HG02970 (cell line): ENCODE data around the gene MAPK11.

Experiments
- ATAC-seq: cut with Tn5 transposase; IDR thresholded peaks from one replicate; pipeline ENCODE4 v1.9.1; 2021; ENCODE audit warnings: mild to moderate bottlenecking, moderate library complexity, moderate number of reproducible peaks; ENCODE audit not compliant: unreplicated experiment, low FRiP score

The MAPK11 gene

DNA sequence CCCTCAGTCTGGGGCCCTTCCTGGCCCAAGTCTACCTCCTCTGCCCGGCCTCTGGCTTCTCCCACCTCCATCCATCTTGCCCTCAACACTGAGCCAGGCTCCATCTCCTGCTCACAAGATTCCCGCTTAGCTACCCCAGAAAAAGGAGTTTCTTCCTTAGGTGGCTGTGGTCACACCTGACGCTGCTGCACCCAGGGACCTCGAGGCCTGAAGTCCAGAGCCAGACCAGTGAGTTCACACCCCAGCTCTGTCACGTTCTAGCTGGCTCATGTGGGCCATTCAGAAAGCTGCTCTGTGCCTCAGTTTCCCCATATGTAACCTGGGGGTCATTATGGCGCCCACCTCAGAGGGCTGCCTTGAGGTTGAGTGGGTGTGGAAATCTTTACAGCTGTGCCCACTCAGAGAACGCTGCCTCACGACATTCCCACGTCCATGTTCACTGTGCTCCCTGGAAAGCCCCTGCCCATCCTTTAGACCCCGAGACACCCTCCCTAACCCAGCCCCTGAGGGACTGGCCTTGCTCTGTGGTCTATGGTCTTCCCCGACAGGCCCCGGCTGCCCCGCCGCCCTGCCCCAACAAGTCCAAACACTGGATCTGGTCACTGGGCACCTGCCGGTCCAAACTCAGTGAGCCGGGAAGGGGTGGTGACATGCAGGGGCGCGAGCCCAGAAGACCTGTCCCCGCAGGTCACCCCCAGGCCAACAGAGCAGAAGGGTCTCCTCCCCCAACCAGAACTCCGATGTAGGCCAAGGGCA is 27.5 kb upstream of the MAPK11 start:
- no peak for ATAC-seq

DNA sequence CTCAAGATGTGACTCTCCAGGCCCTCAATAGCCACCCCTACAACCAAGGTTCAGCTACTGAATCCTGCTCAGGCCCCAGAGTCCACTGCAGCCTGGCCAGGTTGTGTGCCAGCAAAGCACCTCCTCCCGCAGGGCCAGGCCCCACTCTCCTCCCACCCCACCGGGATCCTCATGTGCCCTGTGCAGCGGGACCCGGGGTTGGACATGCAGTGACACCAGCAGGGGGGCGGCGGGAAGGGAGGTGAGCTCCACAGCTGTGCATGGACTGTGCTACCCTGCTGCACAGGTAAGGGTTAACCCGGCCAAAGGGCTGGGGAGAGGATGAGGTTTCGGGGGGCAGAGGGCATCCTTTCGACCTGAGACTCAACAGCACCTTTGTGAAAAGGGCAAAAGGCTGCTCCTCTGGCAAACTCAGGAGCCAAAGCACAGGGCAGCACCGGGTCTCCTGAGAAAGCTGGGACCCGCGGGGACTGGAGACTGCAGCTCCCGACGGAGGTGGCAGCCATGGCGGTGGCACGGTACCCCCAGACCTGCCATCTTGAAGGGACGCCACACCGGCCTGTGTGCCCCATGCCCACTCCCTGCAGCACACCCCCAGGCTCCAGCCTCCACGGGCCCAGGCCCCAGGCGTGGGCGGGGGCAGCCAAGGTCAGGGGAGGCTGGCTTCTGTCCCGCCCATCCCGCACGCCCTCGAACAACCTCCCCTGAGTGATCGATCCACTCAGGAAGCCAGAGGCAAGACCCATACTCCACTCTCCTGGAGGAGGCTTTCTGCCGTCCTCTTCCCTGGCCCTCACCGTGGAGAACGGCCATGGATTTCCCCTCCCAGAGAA is 26.7 kb upstream of the MAPK11 start:
- no peak for ATAC-seq

DNA sequence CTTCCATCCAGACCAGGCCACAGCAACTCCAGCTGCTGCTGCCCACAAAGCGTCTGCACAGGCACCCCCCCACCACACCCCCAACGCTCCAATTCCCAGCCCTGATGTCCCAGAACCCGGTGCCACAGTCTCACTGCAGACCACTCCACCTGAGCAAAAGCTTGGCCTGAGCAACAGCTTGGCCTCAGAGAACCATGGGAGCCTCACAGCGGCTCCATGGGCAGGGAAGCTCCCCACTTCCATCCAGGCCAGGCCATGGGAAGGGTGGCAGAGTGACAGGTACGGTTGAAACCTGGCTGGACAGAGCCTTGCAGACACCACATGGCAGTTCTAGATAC is 24.1 kb upstream of the MAPK11 start:
- ATAC-seq = no peak

DNA sequence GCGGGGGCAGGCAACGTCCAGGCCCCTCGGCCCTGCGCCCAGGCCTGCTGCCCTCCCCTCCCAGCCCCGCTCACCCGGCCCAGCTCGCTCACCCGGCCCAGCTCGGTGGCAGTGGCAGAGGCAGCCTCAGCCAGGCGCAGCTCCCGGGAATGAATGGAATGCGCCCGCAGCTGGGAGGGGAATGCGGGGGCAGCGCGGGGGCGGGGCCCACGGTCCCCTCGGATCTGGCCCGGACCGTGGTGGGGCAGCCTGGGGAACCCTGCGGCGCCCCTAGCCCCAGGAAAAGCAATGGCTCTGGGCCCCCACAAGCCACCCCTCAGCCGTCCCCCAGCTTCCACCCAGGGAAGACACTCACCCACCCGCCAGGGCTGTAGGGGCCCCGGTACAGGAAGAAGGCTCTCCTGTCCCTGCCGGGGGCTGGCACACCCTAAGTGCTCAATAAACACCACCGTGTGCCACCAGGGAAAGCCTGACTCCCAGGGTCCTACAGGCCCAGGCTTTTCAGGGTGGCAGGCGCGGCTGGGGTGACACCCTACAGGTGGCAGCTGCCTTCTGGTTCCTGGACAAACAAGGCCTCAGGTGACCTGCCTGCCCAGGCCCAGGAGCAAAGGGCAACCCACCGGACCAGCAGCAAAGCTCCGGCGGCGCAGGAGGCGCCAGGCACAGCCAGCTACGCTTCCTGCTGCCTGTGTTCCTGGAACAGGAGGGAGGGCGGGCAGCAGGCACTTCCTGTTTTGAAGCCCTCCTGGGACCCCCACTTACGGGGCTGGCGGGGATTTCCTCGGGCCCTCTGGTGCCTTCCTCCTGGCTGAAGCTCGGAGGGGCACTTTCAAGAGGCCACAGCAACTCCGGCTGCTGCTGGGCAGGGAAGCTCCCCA is 23.5 kb upstream of the MAPK11 start:
- no peak for ATAC-seq

DNA sequence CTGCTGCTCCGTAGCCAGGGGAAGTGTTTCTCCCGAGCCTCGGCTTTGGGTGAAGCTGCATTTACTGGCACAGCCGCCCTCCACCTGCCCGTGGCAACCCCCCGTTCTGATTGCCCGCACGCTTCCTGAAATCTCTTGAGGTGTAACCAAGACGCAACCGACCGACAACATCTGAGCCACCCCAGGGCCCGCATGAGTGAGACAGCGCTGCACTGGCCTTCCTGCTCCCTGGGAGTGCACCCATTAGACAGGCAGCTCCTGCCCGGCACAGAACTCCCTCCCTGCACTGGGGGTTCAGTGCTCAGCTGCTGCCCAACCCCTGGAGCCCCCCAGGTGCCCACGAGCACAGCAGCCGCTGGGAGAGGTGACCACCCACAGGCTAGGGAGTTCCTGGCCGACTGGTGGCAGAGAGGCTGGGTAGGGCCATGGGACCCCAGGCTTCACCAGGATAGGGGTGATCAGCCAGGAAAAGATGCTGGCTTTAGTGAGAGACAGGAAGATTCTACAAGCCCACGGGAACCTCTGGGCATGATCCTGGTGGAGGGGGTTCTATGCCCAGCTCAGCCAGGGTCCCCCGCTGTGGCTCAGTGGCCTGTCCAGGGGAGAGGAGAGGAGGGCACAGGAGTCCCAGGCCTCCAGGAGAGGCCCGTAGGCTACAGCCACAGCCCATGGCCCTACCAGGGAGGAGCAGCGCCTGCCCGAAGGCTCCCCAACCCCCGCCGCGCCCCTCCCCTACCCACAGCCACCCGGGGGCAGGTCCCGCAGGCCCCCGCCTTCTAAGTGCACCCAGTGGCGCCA is 22.7 kb upstream of the MAPK11 start:
- ATAC-seq = no peak

DNA sequence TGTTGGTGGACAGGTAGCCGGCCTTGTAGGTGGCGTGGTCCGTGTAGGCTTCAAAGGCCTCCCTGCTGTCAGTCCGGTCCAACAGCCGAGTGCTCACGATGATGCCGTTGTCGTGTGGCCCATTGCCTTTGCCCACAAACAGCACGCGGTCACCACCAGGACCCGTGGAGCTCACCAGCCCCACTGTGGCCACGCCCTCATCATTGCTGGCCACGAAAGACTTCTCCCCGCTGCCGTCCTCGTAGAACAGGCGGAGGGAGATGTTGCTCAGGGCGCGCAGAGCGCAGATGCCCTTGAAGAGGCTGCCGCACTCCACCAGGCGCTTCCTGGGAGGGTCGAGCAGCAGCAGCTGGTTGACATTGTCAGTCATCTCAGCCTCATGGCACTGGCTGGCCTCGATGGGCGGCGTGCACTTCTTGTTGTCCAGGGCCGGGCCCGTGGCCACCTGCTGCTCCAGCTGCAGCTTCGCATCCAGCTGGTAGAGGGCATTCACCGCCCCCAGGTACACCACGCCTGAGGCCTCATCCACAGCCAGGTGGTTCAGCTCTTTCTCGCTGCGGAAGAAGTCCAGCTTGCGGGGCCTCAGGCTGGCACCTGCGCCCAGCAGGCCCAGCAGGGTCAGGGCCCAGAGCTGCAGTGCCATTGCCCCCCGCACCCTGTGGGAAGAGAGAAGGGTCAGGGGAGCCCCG is 19.9 kb upstream of the MAPK11 start:
- ATAC-seq = no peak

DNA sequence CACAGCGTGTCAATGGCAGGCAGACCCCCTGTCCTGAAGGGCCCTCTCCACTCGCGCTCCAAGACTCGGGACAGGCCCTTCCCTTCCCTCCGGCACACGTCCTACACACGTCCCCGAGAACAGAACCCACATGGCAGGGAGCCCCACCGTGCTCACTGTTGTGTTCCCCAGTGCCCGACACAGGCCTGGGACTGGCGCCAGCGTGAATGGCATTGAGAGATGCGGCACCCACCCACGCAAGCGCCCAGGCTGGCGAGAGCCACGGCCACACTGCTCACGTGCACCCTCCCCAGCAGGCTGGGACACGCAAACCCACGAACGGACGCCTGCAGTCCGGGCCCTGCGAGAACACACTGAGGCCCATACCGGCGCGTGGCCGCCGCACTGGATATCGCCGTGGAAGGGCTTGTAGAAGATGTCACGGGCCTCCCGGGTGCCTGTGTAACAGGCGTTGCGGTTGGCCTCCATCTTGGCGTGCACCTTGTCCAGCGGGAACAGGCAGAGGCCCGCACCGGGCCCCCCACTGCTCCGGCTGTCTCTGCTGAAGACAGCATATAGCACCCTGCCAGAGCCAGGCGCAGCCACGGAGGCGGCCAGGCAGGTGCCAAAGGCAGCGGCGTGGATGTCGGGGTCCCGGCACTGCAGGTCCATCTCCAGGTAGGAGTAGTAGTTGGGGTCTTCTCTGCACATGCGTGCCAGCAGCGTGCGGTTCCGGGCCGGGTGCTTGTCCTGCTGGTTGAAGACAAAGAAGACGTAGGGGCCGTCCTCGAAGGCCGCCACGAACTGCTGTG is 19.2 kb upstream of the MAPK11 start:
- ATAC-seq = no peak

DNA sequence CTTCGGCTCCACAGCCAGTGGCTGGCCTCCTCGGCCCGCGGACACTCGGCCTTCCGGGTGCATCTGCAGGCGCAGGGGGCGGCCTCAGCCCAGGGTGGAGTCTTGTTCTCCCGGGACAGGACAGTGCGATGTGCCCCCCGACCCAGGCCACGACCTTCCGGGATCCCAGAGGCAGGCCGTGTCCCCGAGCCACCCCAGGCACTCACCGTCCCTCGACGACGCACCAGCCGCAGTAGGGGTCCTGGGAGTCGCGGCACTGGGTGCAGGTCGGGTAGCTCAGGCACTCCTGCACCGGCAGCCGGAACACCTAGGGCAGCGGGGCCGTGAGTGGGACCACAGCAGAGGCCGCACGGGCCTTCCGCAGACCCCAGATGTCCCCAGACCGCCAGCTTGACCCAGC is 17.6 kb upstream of the MAPK11 start:
- ATAC-seq = no peak

DNA sequence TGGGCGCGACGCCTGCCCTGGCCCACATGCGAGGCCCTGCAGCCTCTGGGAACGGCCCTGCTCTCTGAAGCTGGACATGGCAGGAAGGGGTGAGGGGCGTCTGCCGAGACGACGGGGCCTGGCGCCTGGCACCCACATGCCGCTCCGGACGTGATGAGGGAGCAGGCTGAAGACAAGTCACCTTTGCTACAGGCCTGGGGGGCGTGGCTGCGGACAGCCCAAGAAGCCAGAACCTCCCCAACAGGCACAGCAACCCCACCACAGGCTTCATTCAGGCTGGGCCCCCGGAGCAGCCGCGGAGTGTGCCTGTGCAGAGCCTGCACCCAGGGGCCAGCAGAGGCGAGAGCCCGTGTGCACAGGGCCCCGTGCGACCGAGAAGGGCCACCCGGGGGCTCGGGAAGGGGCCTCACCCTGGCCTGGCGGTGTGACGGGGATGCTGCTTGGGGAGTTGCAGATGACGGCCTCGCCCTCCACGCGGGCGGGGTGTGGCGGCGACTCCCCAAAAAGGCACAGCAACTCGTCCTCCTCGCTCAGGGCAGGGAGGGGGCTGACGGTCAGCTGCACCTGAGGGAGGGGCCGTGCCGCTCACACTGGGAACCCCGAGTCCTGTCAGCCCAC is 16.6 kb upstream of the MAPK11 start:
- no peak for ATAC-seq

DNA sequence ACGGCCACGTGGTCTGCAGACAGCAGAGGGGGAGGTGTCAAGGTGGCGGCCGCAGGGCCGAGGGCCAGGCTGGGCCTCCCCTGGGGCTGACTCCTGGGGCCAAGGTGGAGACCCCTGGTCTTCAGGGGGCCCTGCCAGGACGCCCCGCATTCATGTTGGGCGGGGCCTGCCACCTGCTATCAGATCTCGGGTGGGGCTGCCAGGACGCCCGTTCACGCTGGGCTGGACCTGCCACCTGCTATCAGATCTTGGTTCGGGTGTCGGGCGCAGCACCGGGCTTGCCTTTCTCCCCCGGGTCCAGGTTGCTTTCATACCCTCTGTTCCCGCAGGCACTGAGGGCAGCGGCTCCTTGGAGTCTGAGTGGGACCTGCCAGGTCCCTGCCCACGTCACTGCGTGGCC is 16.1 kb upstream of the MAPK11 start:
- no peak for ATAC-seq

DNA sequence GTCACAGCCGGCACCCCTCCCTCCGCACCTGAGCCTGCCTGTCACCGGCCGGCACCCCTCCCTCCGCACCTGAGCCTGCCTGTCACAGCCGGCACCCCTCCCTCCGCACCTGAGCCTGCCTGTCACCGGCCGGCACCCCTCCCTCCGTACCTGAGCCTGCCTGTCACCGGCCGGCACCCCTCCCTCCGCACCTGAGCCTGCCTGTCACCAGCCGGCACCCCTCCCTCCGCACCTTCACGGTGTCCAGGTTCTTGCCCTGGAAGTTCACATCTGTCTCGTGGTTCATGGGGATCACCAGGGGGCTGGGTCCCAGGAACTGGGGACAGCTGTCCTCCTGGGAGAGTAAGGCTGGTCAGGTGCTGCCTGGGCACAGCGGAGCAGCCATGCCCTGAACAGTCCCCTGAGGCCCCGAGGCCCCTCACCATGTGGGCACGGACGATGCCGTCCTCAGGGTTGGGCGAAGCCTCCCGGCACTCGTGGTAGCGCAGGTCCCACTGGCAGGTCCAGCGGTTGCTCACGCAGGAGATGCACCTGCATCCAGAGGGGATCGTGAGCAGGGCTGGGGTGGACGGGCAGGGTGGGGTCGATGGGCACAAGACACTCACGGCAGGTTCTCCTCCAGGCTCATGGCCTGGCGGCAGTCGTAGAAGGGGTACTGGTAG is 15.5 kb upstream of the MAPK11 start:
- no peak for ATAC-seq

DNA sequence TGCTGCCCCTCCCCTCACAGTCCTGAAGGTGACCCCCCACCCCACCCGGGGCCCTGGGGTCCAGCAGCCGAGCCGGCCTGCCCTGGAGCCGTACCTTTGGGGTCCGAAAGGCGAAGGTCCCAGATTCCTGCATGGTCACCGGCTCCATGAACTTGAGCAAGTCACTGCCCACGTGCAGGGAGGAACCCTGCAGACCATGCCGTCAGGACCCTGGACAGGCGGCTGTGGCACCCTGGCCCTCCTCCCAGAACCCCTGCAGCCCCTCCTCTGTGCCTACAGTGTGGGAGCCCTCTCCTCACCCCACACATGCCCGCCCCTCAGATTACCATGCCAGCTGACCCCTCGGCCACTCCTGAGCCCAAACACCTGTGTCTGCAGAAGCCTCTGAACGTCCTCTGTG is 14.3 kb upstream of the MAPK11 start:
- no peak for ATAC-seq

DNA sequence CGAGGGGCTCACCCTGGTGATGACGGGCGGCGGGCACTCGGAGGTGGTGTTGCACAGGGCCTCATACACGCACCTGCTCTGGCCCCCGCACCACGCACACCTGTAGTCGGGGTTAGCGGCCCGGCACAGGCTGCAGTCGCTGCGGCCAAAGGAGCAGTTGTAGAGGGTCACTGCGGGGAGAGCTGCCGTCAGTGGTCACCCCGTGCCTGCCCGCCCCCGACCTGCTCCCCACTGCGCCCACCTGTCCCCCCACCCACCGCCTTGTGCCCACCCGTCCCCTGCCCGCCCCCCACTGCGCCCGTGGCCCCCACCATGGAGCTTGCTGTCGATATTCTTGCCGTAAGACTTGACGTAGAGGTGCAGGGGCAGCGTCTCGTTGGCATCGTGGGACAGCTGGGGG is 13.6 kb upstream of the MAPK11 start:
- ATAC-seq = no peak

DNA sequence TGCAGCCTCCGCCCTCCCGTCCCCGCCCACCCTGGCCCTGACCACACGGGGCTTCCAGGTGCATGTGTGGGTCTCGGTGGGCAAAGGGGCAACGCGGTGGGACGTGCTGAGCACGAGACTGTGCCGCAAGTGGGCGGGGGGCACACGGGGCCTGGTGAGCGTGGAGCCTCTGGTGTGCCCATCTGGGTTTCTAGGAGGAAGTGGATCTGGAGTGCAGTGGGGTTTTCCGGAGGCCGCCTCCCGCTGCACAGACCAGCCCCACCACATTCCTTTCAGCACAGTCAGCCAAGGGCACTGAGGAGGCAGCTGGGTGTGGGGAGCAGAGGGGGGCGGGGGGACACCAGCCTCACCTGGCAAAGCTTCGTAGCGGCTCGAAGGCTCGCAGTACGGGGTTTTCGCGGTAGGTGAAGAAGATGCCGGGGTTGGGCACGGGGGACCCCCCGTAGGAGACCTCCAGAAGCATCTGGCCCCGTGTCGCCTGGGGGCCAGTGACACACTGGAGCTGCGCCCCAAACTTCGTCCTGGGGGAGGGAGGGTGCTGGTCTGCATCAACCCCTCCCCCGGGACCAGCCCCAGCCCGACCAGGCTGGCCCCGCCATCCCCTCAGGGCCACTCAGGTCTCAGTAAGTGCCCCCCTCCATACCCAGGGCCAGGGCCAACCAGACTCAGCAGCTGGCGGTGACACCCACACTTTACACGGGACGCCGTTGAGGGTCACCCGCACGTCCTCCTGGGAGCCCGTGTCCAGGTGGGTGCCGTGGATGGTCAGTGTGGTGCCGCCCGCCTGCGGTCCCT is 12.4 kb upstream of the MAPK11 start:
- ATAC-seq = no peak

DNA sequence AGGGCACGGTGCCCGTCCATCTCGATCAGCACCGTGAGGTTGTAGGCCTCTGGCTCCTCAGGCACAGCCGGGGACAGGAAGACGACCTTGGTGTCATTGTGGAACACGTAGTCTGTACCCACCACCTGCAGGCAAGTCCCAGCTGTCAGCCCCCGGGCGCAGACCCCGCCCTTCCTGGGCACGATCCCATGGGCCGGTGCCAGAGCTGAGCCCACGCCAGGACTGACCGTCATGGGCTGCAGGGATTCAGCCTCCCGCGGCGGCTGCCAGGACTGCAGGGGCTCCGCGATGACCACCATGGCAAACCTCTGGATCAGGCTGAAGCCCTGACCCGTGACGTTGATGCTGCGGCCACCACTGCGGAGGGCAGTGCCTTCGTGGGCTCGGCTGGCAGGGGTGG is 11.8 kb upstream of the MAPK11 start:
- no peak for ATAC-seq

DNA sequence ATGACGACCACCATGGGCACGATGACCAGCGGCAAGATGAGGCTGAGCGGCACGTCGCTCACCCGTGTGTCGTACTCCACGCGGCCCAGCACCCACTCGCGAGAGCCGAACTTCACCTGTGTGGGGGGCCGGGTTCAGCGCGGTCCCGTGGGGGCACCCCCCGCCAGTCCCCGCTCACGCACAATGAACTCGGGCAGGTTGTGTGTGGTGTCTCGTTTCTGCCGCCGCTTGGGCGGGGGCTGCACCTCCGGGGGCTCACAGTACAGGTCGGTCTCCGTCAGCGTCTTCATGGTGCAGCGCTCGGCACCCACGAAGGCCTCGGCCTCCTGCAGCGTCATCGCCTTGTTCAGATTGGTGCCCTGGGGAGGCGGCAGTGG is 11.2 kb upstream of the MAPK11 start:
- ATAC-seq = no peak

DNA sequence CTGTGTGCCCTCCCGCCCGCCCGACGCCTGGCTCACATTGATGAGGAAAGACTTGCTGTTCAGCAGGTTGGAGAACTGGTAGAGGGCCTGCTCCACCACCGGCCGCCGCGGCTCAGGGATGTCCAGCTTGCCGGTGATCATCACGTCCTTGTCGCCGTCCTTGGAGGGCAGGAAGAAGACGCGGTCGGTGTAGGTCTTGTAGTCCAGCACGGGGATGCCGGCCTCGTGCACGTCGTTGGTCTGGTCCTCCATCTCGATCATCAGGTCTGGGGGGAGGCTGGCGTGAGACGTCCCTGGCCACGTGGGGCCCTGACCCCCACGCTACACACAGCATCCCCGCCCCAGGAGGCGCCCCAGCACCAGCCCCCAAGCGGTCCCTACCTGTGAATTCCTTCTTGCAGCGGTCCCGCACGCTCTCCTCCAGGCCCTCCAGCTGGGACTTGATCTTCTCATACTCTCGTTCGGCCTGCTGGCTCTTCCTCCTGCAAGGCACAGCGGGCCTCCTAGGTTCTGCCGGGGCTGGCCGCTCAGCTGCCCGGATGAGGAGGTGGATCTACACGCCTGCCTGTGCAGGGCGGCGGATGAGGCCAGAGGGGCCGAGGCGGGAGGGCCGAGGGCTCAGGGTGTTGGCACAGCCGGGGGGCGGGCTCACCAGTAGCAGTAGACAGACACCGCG is 10.7 kb upstream of the MAPK11 start:
- ATAC-seq = no peak
